ENCODE results near the gene MPC2. TPM values are rescaled to one million over a fixed set of nuclear protein-coding genes. Genes with fewer than 3 reads are reported as not detected.

The MPC2 gene
- total RNA-seq, 1 donor from 2014 or later: 81.3 TPM

DNA sequence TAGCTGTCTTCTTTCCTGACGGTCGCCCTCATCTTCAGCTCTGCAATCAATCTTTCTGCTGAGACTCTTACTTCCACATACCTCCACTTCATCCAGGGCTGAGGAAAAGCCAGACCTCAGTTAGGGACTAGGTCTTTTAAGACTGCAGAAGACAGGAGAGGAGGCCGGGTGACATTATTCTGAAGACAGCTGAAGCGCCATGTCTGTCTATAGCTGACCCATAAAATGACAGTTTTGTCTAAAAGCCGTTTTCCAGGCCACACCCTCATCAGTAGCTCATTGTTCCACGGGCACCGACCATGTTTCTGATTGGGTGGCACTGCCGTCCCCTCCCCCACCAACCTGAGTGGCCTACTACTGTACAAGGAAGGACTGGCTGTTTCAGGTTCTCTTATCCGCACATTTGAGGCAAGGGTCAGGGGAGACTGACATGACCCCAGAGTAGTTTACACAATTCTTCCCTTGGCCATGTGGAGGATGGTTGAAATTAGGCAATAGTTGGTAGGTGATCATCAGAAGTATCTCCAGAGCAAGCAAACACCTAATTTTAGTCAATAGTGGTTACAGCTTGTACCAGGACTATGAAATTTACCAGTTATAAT, 22.9 kb downstream of the MPC2 start, which contains the start of gene ADCY10:
Gene ADCY10 (minus strand): TSS at position 240 of the 602 bp plus-strand sequence. CDS start 8,994 bp downstream, outside the sequence.
- TF ChIP-seq CTCF (IDR thresholded peaks at IDR 0.05; ENCODE audit: unreplicated experiment): no peak
- H3K9me3 Mint-ChIP-seq (ENCODE audit: low read depth): peaks cover 9% of the 10 kb centered on the region

DNA sequence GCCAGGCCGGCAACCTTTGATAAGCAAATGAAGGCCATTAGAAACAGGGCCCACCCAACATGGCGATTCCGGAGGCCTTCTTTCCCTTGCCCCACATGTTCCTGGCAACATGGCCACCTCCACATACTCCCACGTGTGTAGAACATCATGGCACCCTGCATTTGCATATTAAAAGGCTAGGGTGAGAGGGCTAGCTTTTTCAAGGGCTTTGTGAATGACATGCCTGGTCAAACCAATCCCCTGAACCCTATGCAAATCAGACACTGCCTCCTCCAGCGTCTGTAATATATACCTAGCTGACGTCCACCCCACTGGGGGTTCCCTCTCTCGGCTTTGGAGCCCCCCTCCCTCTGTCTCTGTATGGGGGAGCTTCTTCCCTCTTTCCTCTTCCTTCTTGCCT, 24.6 kb downstream of the MPC2 start:
- peaks cover 14% of the 10 kb centered on the region for H3K9me3 Mint-ChIP-seq (ENCODE audit: low read depth)
- no peak for DNase-seq (ENCODE audit: low spot score, unreplicated experiment)
- peaks cover 15% of the 10 kb centered on the region for H3K4me1 Mint-ChIP-seq (ENCODE audit: low read depth)
- no peak overlapping the region for H3K27ac Mint-ChIP-seq
- peaks cover 30% of the 10 kb centered on the region for H3K36me3 Mint-ChIP-seq (ENCODE audit: insufficient read depth)
- H3K27me3 Mint-ChIP-seq: no peaks in the 10 kb centered on the region
- no peak for TF ChIP-seq CTCF (IDR thresholded peaks at IDR 0.05; ENCODE audit: unreplicated experiment)
- H3K4me3 Mint-ChIP-seq (ENCODE audit: low read depth): no peak overlapping the region

More for the DNA sequence above, 22.9 kb downstream of the MPC2 start, which contains the start of gene ADCY10:
- no peaks in the 10 kb centered on the region for H3K27me3 Mint-ChIP-seq
- peaks cover 34% of the 10 kb centered on the region for H3K36me3 Mint-ChIP-seq (ENCODE audit: insufficient read depth)
- no peak for DNase-seq (ENCODE audit: low spot score, unreplicated experiment)
- H3K4me1 Mint-ChIP-seq (ENCODE audit: low read depth): peaks cover 17% of the 10 kb centered on the region
- H3K27ac Mint-ChIP-seq: no peak within 1 kb of the TSS
- H3K4me3 Mint-ChIP-seq (ENCODE audit: low read depth): no peak within 1 kb of the TSS

DNA sequence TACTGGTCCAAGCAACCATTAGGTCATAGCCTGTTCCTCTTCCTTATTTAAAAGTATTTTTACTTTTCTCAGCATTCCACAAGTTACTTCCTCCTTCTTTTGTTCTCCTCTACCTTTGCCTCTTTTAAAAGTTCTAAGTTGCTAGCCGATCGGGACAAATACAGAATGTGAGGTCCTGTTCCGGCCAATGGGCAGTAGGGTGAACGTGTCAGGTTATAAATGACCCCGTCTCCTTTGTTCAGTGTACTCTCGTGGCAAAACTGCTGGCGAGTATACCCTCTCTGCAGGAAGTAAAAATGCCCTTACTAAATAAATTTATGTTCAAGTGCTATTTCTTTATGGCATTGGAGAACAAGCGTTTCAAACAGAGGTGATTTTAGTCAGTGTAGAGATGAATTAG, 25.5 kb downstream of the MPC2 start:
- Mint-ChIP-seq H3K36me3 (ENCODE audit: insufficient read depth) (peaks cover 25% of the 10 kb centered on the region), H3K27me3 (no peaks in the 10 kb centered on the region), H3K27ac (no peak overlapping the region), H3K9me3 (ENCODE audit: low read depth) (peaks cover 14% of the 10 kb centered on the region), H3K4me3 (ENCODE audit: low read depth) (no peak overlapping the region), H3K4me1 (ENCODE audit: low read depth) (peaks cover 9% of the 10 kb centered on the region)
- DNase-seq (ENCODE audit: low spot score, unreplicated experiment): no peak
- TF ChIP-seq CTCF (IDR thresholded peaks at IDR 0.05; ENCODE audit: unreplicated experiment): no peak

- TF ChIP-seq CTCF (IDR thresholded peaks at IDR 0.05; ENCODE audit: unreplicated experiment): no peak
- peaks cover 7% of the 10 kb centered on the region for H3K4me1 Mint-ChIP-seq (ENCODE audit: low read depth)
- no peaks in the 10 kb centered on the region for H3K27me3 Mint-ChIP-seq
- no peak overlapping the region for H3K4me3 Mint-ChIP-seq (ENCODE audit: low read depth)
- DNase-seq (ENCODE audit: low spot score, unreplicated experiment): no peak
- peaks cover 14% of the 10 kb centered on the region for H3K9me3 Mint-ChIP-seq (ENCODE audit: low read depth)
- H3K36me3 Mint-ChIP-seq (ENCODE audit: insufficient read depth): peaks cover 17% of the 10 kb centered on the region
- H3K27ac Mint-ChIP-seq: no peak overlapping the region
These were observed 26.3 kb downstream of the MPC2 start for GRCh38 chr1:167910530-167910929.

DNA sequence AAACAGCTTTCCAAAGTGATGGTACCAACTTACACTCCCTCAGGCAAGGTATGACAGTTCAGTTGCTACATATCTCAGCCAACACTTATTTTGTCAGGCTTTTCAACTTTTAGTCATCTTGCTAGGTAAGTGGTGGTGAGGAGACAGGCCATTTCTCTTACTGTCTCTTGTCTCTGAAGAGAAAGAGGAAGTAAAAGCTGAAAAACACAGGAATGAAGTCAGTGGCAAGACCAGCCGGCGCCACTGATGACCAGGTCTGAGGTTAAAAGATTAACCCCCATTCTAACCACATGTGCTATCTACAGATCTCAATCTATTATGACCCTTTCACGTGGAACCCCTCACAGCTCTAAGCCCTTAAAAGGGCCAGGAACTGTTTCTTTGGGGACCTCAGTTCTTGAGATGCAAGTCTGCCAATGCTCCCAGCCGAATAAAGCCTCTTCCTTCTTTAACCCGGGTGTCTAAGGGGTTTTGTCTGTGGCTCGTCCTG, 27.1 kb downstream of the MPC2 start:
- Mint-ChIP-seq H3K36me3 (ENCODE audit: insufficient read depth) (peaks cover 15% of the 10 kb centered on the region), H3K9me3 (ENCODE audit: low read depth) (peaks cover 14% of the 10 kb centered on the region), H3K27ac (no peak overlapping the region)

More for the DNA sequence above, 27.1 kb downstream of the MPC2 start:
- Mint-ChIP-seq H3K4me3 (ENCODE audit: low read depth) (no peak overlapping the region), H3K27me3 (no peaks in the 10 kb centered on the region), H3K4me1 (ENCODE audit: low read depth) (peaks cover 12% of the 10 kb centered on the region)
- TF ChIP-seq CTCF (IDR thresholded peaks at IDR 0.05; ENCODE audit: unreplicated experiment): no peak
- no peak for DNase-seq (ENCODE audit: low spot score, unreplicated experiment)

Measured in progenitor cell of endocrine pancreas (in vitro differentiated cells).